Neural progenitor cell (in vitro differentiated cells): ENCODE measurements around the gene ADARB2. TPM values are rescaled to one million over a fixed set of nuclear protein-coding genes. Genes with fewer than 3 reads are reported as not detected.
A peak's percentile ranks its signal among the peaks of the same experiment; 100 is the strongest.

Source experiments
- DNase-seq: peaks from one replicate; pipeline ENCODE4 v3.0.0-alpha.2; 2016; ENCODE audit warnings: low spot score
- H2AFZ ChIP-seq: fragments of 200-600 bp; sonication (generic); replicated peaks from 2 replicates; pipeline ENCODE4 v1.6.1; 2016; ENCODE audit warnings: antibody characterized with exemption
- H3F3A ChIP-seq: fragments of 200-600 bp; sonication (generic); 2 replicates; pipeline ENCODE4 v1.6.1; 2016; ENCODE audit warnings: antibody characterized with exemption, low read depth
- H3K27ac ChIP-seq: fragments of 200-600 bp; sonication (generic); 2 replicates; pipeline ENCODE4 v1.5.1; 2016; ENCODE audit warnings: mild to moderate bottlenecking
- H3K27me3 ChIP-seq: fragments of 200-600 bp; sonication (generic); 2 replicates; pipeline ENCODE4 v1.6.1; 2016; ENCODE audit warnings: mild to moderate bottlenecking, moderate library complexity
- H3K36me3 ChIP-seq: fragments of 200-600 bp; sonication (generic); 2 replicates; pipeline ENCODE4 v1.5.1; 2016
- H3K4me1 ChIP-seq: fragments of 200-600 bp; sonication (generic); 2 replicates; pipeline ENCODE4 v1.6.1; 2016; ENCODE audit warnings: mixed run types
- H3K4me2 ChIP-seq: fragments of 200-600 bp; sonication (generic); 2 replicates; pipeline ENCODE4 v1.6.1; 2016
- H3K4me3 ChIP-seq: fragments of 200-600 bp; sonication (generic); 2 replicates; pipeline ENCODE4 v1.5.1; 2016
- H3K79me2 ChIP-seq: fragments of 200-600 bp; sonication (generic); 2 replicates; pipeline ENCODE4 v1.6.1; 2016; ENCODE audit warnings: low read depth
- H3K9ac ChIP-seq: fragments of 200-600 bp; sonication (generic); 2 replicates; pipeline ENCODE4 v1.6.1; 2016
- H3K9me3 ChIP-seq: fragments of 200-600 bp; sonication (generic); 2 replicates; pipeline ENCODE4 v1.5.1; 2016; ENCODE audit warnings: low read depth
- H4K20me1 ChIP-seq: fragments of 200-600 bp; sonication (generic); 2 replicates; pipeline ENCODE4 v1.6.1; 2016; ENCODE audit warnings: low read depth
- H3K27ac Mint-ChIP-seq: 3 replicates; pipeline ENCODE4 v1.8.0; 2021; ENCODE audit warnings: mixed read lengths
- H3K27me3 Mint-ChIP-seq: 2 replicates; pipeline ENCODE4 v1.8.0; 2022; ENCODE audit warnings: low read depth, mild to moderate bottlenecking, inconsistent platforms, moderate library complexity, mixed read lengths; ENCODE audit not compliant: insufficient read depth
- H3K36me3 Mint-ChIP-seq: 3 replicates; pipeline ENCODE4 v1.8.0; 2021; ENCODE audit warnings: mixed read lengths
- H3K4me1 Mint-ChIP-seq: 3 replicates; pipeline ENCODE4 v1.8.0; 2021; ENCODE audit warnings: mixed read lengths
- H3K4me3 Mint-ChIP-seq: 3 replicates; pipeline ENCODE4 v1.8.0; 2021; ENCODE audit warnings: mild to moderate bottlenecking, moderate library complexity, mixed read lengths
- H3K9me3 Mint-ChIP-seq: 3 replicates; pipeline ENCODE4 v1.8.0; 2020; ENCODE audit warnings: mixed read lengths
- EZH2 ChIP-seq: fragments of 200-600 bp; sonication (generic); IDR thresholded peaks from 2 replicates; pipeline ENCODE4 v1.6.1; 2017; ENCODE audit warnings: antibody characterized with exemption, mild to moderate bottlenecking, moderate library complexity
- EZH2phosphoT487 ChIP-seq: fragments of 200-600 bp; sonication (generic); IDR thresholded peaks from 2 replicates; pipeline ENCODE4 v1.6.1; 2017; ENCODE audit warnings: antibody characterized with exemption
- total RNA-seq: library from RNA; depleted of rRNA; stranded (reverse); fragments of >200 nt; gene quantifications from 2 replicates; pipeline ENCODE4 v1.2.3, GENCODE V29; 2015; ENCODE audit warnings: low replicate concordance
- TF ChIP-seq, protein P1 (sequence below): fragments of 200-600 bp; sonication (generic); IDR thresholded peaks from 2 replicates; pipeline ENCODE4 v1.5.1; 2017; ENCODE audit warnings: antibody characterized with exemption, mild to moderate bottlenecking

The ADARB2 gene
- total RNA-seq, 1 donor from 2014 or later = not detected

- H3K36me3 ChIP-seq = no peaks in the 10 kb centered on the region
- Mint-ChIP-seq H3K27ac (no peak overlapping the region), H3K27me3 (peaks cover 10% of the 10 kb centered on the region), H3K4me3 (no peak overlapping the region), H3K36me3 (no peaks in the 10 kb centered on the region), H3K4me1 (no peaks in the 10 kb centered on the region), H3K9me3 (no peaks in the 10 kb centered on the region)
- no peak overlapping the region for H3K4me3 ChIP-seq
- H3K9ac ChIP-seq = no peak overlapping the region
- H3K27me3 ChIP-seq = no peaks in the 10 kb centered on the region
- no peaks in the 10 kb centered on the region for H3K9me3 ChIP-seq
- no peaks in the 10 kb centered on the region for H4K20me1 ChIP-seq
- H2AFZ ChIP-seq = no peak overlapping the region
- no peaks in the 10 kb centered on the region for H3F3A ChIP-seq
- no peak for DNase-seq
- no peak overlapping the region for H3K27ac ChIP-seq
- H3K4me1 ChIP-seq = no peaks in the 10 kb centered on the region
- no peak overlapping the region for H3K4me2 ChIP-seq
- TF ChIP-seq EZH2 = no peak
- TF ChIP-seq, protein P1, sequence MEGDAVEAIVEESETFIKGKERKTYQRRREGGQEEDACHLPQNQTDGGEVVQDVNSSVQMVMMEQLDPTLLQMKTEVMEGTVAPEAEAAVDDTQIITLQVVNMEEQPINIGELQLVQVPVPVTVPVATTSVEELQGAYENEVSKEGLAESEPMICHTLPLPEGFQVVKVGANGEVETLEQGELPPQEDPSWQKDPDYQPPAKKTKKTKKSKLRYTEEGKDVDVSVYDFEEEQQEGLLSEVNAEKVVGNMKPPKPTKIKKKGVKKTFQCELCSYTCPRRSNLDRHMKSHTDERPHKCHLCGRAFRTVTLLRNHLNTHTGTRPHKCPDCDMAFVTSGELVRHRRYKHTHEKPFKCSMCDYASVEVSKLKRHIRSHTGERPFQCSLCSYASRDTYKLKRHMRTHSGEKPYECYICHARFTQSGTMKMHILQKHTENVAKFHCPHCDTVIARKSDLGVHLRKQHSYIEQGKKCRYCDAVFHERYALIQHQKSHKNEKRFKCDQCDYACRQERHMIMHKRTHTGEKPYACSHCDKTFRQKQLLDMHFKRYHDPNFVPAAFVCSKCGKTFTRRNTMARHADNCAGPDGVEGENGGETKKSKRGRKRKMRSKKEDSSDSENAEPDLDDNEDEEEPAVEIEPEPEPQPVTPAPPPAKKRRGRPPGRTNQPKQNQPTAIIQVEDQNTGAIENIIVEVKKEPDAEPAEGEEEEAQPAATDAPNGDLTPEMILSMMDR = no peak
- no peak for TF ChIP-seq EZH2phosphoT487
- no peaks in the 10 kb centered on the region for H3K79me2 ChIP-seq
These were observed 65.1 kb downstream of the ADARB2 start for GRCh38 chr10:1672001-1672781.

DNA sequence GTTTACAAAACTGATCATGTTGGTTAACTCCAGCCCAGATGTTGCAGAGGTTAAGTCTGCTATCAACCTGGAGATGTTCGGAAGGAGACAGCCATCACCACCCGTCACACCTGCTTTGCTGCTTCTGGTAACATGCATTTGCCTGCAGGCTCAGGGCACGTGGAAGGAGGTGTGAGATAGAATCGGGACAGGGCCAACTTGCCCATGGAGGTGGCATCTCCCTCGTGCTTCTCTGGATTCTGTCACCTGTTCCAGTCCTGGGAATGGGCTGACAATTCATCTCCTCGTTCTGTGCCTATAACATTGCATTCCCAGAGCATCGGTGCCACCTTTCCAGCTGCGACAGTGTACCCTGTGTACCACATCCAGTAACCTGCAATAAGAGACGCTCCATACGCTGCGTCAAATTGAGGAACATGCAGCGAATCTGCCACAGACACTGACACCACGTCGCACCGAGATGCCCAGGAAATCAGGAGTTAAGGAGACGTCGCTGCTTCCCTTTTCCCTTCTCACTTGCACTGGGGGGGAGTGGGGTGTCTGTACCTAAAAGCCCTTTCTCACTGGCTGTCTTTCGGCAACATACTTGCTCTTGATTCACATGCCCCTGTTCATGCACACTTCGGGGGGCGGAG is 65.8 kb downstream of the ADARB2 start:
- Mint-ChIP-seq H3K27ac (peak overlapping the region; percentile 85), H3K36me3 (no peaks in the 10 kb centered on the region), H3K4me1 (no peaks in the 10 kb centered on the region), H3K27me3 (peaks cover 10% of the 10 kb centered on the region), H3K4me3 (no peak overlapping the region), H3K9me3 (no peaks in the 10 kb centered on the region)
- Histone ChIP-seq H3F3A (no peaks in the 10 kb centered on the region), H3K9me3 (no peaks in the 10 kb centered on the region), H3K27me3 (no peaks in the 10 kb centered on the region), H4K20me1 (no peaks in the 10 kb centered on the region), H3K4me1 (no peaks in the 10 kb centered on the region), H3K79me2 (no peaks in the 10 kb centered on the region), H2AFZ (no peak overlapping the region), H3K9ac (no peak overlapping the region), H3K27ac (no peak overlapping the region), H3K4me2 (no peak overlapping the region), H3K36me3 (no peaks in the 10 kb centered on the region), H3K4me3 (no peak overlapping the region)
- DNase-seq = no peak
- TF ChIP-seq, protein P1 = no peak
- TF ChIP-seq EZH2 (no peak), EZH2phosphoT487 (no peak)

- Mint-ChIP-seq H3K4me3 (no peak overlapping the region), H3K27me3 (peaks cover 10% of the 10 kb centered on the region), H3K27ac (peak overlapping the region; percentile 85), H3K4me1 (no peaks in the 10 kb centered on the region), H3K36me3 (no peaks in the 10 kb centered on the region), H3K9me3 (no peaks in the 10 kb centered on the region)
- H3K36me3 ChIP-seq = no peaks in the 10 kb centered on the region
- H3K4me1 ChIP-seq = no peaks in the 10 kb centered on the region
- TF ChIP-seq, protein P1 = no peak
- no peaks in the 10 kb centered on the region for H3K27me3 ChIP-seq
- no peak overlapping the region for H3K9ac ChIP-seq
- no peak overlapping the region for H3K27ac ChIP-seq
- H3K9me3 ChIP-seq = no peaks in the 10 kb centered on the region
- no peak overlapping the region for H3K4me3 ChIP-seq
- no peak overlapping the region for H3K4me2 ChIP-seq
- no peak for DNase-seq
- H3K79me2 ChIP-seq = no peaks in the 10 kb centered on the region
- no peaks in the 10 kb centered on the region for H3F3A ChIP-seq
- no peaks in the 10 kb centered on the region for H4K20me1 ChIP-seq
- no peak overlapping the region for H2AFZ ChIP-seq
These were observed 66.6 kb downstream of the ADARB2 start for GRCh38 chr10:1670541-1671365.
